ENCODE data around the gene XPOT. TPM values are rescaled to one million over a fixed set of nuclear protein-coding genes. Genes with fewer than 3 reads are reported as not detected.

Gene XPOT
- total and polyA plus RNA-seq, 2 of the 4 experiments (the other 2 are of a cell fraction): 40.9 to 80.8 TPM

DNA sequence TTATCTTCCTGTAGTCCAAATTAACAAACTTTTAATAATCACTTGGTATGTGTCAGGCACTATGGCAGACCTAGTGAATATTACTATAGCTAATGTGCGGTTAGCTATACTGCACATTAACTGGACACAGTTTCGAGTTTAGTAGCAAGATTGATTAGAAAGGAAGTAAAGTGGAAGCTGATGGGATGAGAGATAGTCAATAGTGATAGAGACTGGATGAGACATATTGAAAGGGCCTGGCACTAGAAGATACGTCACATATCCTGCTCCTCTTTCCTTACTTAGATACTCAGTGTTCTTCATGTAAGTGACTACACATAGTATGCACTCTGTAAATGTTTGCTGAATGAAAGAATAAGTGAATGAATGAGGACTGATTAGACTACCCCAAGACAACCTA, 53.3 kb downstream of the XPOT start:
- ATAC-seq (ENCODE audit: low read depth): no peak
- no peak overlapping the region for H3K14ac ChIP-seq (replicated peaks; ENCODE audit: low read depth, low read length)
- no peak for DNase-seq
- no peak overlapping the region for H3K56ac ChIP-seq (ENCODE audit: extremely low read depth, insufficient read depth, low read length)
- intact Hi-C loops (cut with micrococcal nuclease): no loop called here
- H2AK5ac ChIP-seq (ENCODE audit: low read depth, low read length): no peak overlapping the region
- no peak overlapping the region for H3K23ac ChIP-seq (ENCODE audit: low read depth, low read length)
- H3K9ac ChIP-seq (ENCODE audit: low read depth, low read length): no peak overlapping the region
- in situ Hi-C loops (cut with MboI; ENCODE audit: low sequenced_read_pairs): no loop called here
- no peak overlapping the region for H3K18ac ChIP-seq (ENCODE audit: low read depth, low read length)
- H3K4me3 ChIP-seq (ENCODE audit: insufficient read depth, low read depth, low read length): no peak overlapping the region
- no peak overlapping the region for H3K4ac ChIP-seq (ENCODE audit: low read depth, low read length)
- no peak overlapping the region for H3K4me2 ChIP-seq (ENCODE audit: low read depth, low read length)
- H2BK5ac ChIP-seq (ENCODE audit: low read depth, low read length, poor library complexity, severe bottlenecking): no peak overlapping the region
- no peak overlapping the region for H2AFZ ChIP-seq (replicated peaks; ENCODE audit: low read length, poor library complexity)
- H4K8ac ChIP-seq (ENCODE audit: low read depth in 2 of 2, low read length in 2 of 2): no peak overlapping the region
- H3K36me3 ChIP-seq (ENCODE audit: control insufficient read depth, insufficient read depth, low read length): peaks cover 14% of the 10 kb centered on the region
- dilution Hi-C loops (cut with HindIII; ENCODE audit: low sequenced_read_pairs, unreplicated experiment): no loop called here
- no peak overlapping the region for H2BK20ac ChIP-seq (ENCODE audit: low read depth, low read length)
- H2BK15ac ChIP-seq (ENCODE audit: low read depth, low read length): no peak overlapping the region
- WGBS, 2 experiments (ENCODE audit: extremely low coverage in 2 of 2, insufficient read length in 1 of 2): no CpG with 5 or more reads among the region's 3 CpGs
- no peak overlapping the region for H4K5ac ChIP-seq (ENCODE audit: low read depth, low read length)
- BruUV-seq (replicated peaks): no TSS peak
- peaks cover 25% of the 10 kb centered on the region; the same call in 1 of the 2 replicates for H4K20me1 ChIP-seq (ENCODE audit: insufficient read depth, low read length)
- POLR2A ChIA-PET (ENCODE audit: unreplicated experiment): no interaction called here
- H3K9me3 ChIP-seq (ENCODE audit: control insufficient read depth, insufficient read depth, low read length): no peaks in the 10 kb centered on the region
- H3K4me1 ChIP-seq (ENCODE audit: control insufficient read depth, insufficient read depth, low read length): peaks cover 23% of the 10 kb centered on the region
- H2BK120ac ChIP-seq (ENCODE audit: low read depth, low read length): no peak overlapping the region
- H3K9me1 ChIP-seq (ENCODE audit: insufficient read depth, low read length): peaks cover 10% of the 10 kb centered on the region; the same call in 1 of the 2 replicates
- no peak overlapping the region for H2AK9ac ChIP-seq (replicated peaks; ENCODE audit: low read depth, low read length, poor library complexity)
- no peak overlapping the region for H4K91ac ChIP-seq (ENCODE audit: insufficient read depth, low read depth, low read length)
- no peaks in the 10 kb centered on the region for H3K27me3 ChIP-seq (ENCODE audit: control insufficient read depth, insufficient read depth, low read length)
- H3K27ac ChIP-seq (ENCODE audit: insufficient read depth, low read length): no peak overlapping the region
- CTCF ChIA-PET: interaction anchor here (0.6 kb wide), 1 partner anchor 34 kb away, joined by 5 read pairs; no protein-coding TSS in a partner anchor
- TF ChIP-seq CEBPB (IDR thresholded peaks at IDR 0.05; ENCODE audit: low read depth, low read length): no peak
- TF ChIP-seq, protein P1, sequence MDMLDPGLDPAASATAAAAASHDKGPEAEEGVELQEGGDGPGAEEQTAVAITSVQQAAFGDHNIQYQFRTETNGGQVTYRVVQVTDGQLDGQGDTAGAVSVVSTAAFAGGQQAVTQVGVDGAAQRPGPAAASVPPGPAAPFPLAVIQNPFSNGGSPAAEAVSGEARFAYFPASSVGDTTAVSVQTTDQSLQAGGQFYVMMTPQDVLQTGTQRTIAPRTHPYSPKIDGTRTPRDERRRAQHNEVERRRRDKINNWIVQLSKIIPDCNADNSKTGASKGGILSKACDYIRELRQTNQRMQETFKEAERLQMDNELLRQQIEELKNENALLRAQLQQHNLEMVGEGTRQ (IDR thresholded peaks at IDR 0.05; ENCODE audit: low read depth, low read length): no peak
- no peak for TF ChIP-seq MAZ (IDR thresholded peaks at IDR 0.05; ENCODE audit: borderline replicate concordance, low read depth, low read length)
- no peak for TF ChIP-seq RCOR1 (IDR thresholded peaks at IDR 0.05; ENCODE audit: insufficient replicate concordance, low read length)
- no peak for TF ChIP-seq POLR2A (IDR thresholded peaks at IDR 0.05; ENCODE audit: low read depth, low read length)
- TF ChIP-seq, protein P2, sequence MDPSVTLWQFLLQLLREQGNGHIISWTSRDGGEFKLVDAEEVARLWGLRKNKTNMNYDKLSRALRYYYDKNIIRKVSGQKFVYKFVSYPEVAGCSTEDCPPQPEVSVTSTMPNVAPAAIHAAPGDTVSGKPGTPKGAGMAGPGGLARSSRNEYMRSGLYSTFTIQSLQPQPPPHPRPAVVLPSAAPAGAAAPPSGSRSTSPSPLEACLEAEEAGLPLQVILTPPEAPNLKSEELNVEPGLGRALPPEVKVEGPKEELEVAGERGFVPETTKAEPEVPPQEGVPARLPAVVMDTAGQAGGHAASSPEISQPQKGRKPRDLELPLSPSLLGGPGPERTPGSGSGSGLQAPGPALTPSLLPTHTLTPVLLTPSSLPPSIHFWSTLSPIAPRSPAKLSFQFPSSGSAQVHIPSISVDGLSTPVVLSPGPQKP (IDR thresholded peaks at IDR 0.05; ENCODE audit: borderline replicate concordance, low read depth, low read length): no peak
- no peak for TF ChIP-seq NFE2L2 (IDR thresholded peaks at IDR 0.05; ENCODE audit: low read depth, low read length)
- TF ChIP-seq CTCF (conservative IDR thresholded peaks at IDR 0.05; ENCODE audit: low read depth, low read length): no peak
- TF ChIP-seq RAD21 (IDR thresholded peaks at IDR 0.05; ENCODE audit: low read length): no peak
- TF ChIP-seq SMC3 (IDR thresholded peaks at IDR 0.05; ENCODE audit: low read depth, low read length): no peak
- no peak for TF ChIP-seq RFX5 (IDR thresholded peaks at IDR 0.05; ENCODE audit: low read depth, low read length)
- no peak for TF ChIP-seq MAFK (IDR thresholded peaks at IDR 0.05; ENCODE audit: low read depth, low read length)
- no peak for TF ChIP-seq MXI1 (IDR thresholded peaks at IDR 0.05; ENCODE audit: borderline replicate concordance, low read depth, low read length)
- TF ChIP-seq BHLHE40 (IDR thresholded peaks at IDR 0.05; ENCODE audit: low read depth, low read length): no peak
- no peak for TF ChIP-seq FOS (IDR thresholded peaks at IDR 0.05; ENCODE audit: low read depth, low read length)
- peaks cover 27 to 48% of the 10 kb centered on the region in 2 experiments for H3K79me1 ChIP-seq (ENCODE audit: low read depth in 1 of 2, low read length in 2 of 2)
